ENCODE results near the gene CYGB. TPM values are rescaled to one million over a fixed set of nuclear protein-coding genes. Genes with fewer than 3 reads are reported as not detected.

Gene CYGB
- total and polyA plus RNA-seq, 9 of the 15 experiments (the other 6 are each of a cell fraction or from before 2014, with no cell fraction given): 0.08 to 0.95 (median 0.18) TPM; not detected in 5

- ChIA-PET POLR2A (interaction anchor here (0.6 to 1.0 kb wide), 4 partner anchors 9 to 145 kb away, joined by 3 to 5 read pairs (median 4); no protein-coding TSS in a partner anchor), CTCF (ENCODE audit: low intra/inter-chr PET ratio) (interaction anchor here (0.7 to 2.1 kb wide), 3 partner anchors 26 to 83 kb away, joined by 4 to 24 read pairs (median 8); no protein-coding TSS in a partner anchor)
- Histone ChIP-seq H3K9ac (ENCODE audit: insufficient read depth in 1 of 2, low read depth in 2 of 2, low read length in 2 of 2) (no peak overlapping the region; a peak in 1 of 4 replicates), H2AFZ (ENCODE audit: low read depth, low read length) (no peak overlapping the region), H3K4me2 (ENCODE audit: insufficient read depth, low read length) (no peak overlapping the region), H3K4me3 (no peak overlapping the region), H3K79me2 (ENCODE audit: control insufficient read depth, insufficient read depth, low read length) (no peaks in the 10 kb centered on the region), H3K4me1 (replicated peaks in 1 of 2; ENCODE audit: control insufficient read depth in 2 of 2, insufficient read depth in 2 of 2, low read length in 2 of 2) (peaks cover 0 to 33% of the 10 kb centered on the region in 2 experiments; a peak in 3 of 5 replicates), H3K9me1 (ENCODE audit: control insufficient read depth, insufficient read depth, low read length) (no peaks in the 10 kb centered on the region), H4K20me1 (replicated peaks; ENCODE audit: control insufficient read depth, insufficient read depth, low read length) (no peaks in the 10 kb centered on the region), H3K27me3 (ENCODE audit: control insufficient read depth in 2 of 2, insufficient read depth in 2 of 2, low read length in 2 of 2) (no peaks in the 10 kb centered on the region), H3K27ac (ENCODE audit: extremely low read depth, low read depth, low read length) (no peak overlapping the region), H3K9me3 (replicated peaks; ENCODE audit: control insufficient read depth, insufficient read depth, low read depth, low read length) (no peaks in the 10 kb centered on the region), H3K36me3 (ENCODE audit: control insufficient read depth, insufficient read depth, low read length) (no peaks in the 10 kb centered on the region)
- TF ChIP-seq LARP7 (IDR thresholded peaks at IDR 0.05) (no peak), ZBTB1 (CRISPR knock-in tag; IDR thresholded peaks at IDR 0.05; ENCODE audit: borderline replicate concordance, low read depth) (no peak), FOXK1 (CRISPR knock-in tag; IDR thresholded peaks at IDR 0.05; ENCODE audit: borderline replicate concordance) (no peak), ELK3 (CRISPR knock-in tag; IDR thresholded peaks at IDR 0.05) (no peak), ZNF212 (CRISPR knock-in tag; IDR thresholded peaks at IDR 0.05) (no peak), MBD2 (IDR thresholded peaks at IDR 0.05; ENCODE audit: borderline replicate concordance, low read depth) (no peak), POLR2H (tag; IDR thresholded peaks at IDR 0.05; ENCODE audit: low read depth) (no peak), MNT (conservative IDR thresholded peaks at IDR 0.05) (no peak), ADNP (tag; IDR thresholded peaks at IDR 0.05) (no peak), HDAC8 (tag; IDR thresholded peaks at IDR 0.05) (no peak), SETDB1 (IDR thresholded peaks at IDR 0.05; ENCODE audit: low read length) (no peak), SMAD4 (CRISPR knock-in tag; conservative IDR thresholded peaks at IDR 0.05) (no peak), PHB (CRISPR knock-in tag; IDR thresholded peaks at IDR 0.05) (no peak), DMBX1 (CRISPR knock-in tag; IDR thresholded peaks at IDR 0.05; ENCODE audit: borderline replicate concordance) (no peak), PYGO2 (tag; IDR thresholded peaks at IDR 0.05) (no peak), TBP (optimal IDR thresholded peaks at IDR 0.05; ENCODE audit: low read depth, low read length) (no peak), CXXC5 (CRISPR knock-in tag; IDR thresholded peaks at IDR 0.05) (no peak), ZNF584 (CRISPR knock-in tag; IDR thresholded peaks at IDR 0.05; ENCODE audit: low read depth) (no peak), ZNF785 (CRISPR knock-in tag; IDR thresholded peaks at IDR 0.05) (no peak)
- TF ChIP-seq, protein P1, sequence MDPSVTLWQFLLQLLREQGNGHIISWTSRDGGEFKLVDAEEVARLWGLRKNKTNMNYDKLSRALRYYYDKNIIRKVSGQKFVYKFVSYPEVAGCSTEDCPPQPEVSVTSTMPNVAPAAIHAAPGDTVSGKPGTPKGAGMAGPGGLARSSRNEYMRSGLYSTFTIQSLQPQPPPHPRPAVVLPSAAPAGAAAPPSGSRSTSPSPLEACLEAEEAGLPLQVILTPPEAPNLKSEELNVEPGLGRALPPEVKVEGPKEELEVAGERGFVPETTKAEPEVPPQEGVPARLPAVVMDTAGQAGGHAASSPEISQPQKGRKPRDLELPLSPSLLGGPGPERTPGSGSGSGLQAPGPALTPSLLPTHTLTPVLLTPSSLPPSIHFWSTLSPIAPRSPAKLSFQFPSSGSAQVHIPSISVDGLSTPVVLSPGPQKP (CRISPR knock-in tag; IDR thresholded peaks at IDR 0.05): no peak
- FAIRE-seq (no peak), DNase-seq (ENCODE audit: extremely low read depth in 1 of 4, low spot score in 3 of 4) (no peak), ATAC-seq (no peak)
- intact Hi-C loops (cut with micrococcal nuclease) (loop anchor here (5.0 kb wide), 1 partner anchor 41 kb away; no protein-coding TSS in a partner anchor), in situ Hi-C loops (cut with MboI) (no loop called here)
- WGBS (ENCODE audit: insufficient coverage, low coverage, missing lambda C conversion rate): 38% methylated on average over 8 of the region's 9 CpGs
- BruUV-seq (replicated peaks): no TSS peak
Measured at GRCh38 chr17:76548378-76549214, 11.1 kb upstream of the CYGB start.

All from K562 (cell line).